H9 (cell line): ENCODE data around the gene IL9. TPM values are rescaled to one million over a fixed set of nuclear protein-coding genes. Genes with fewer than 3 reads are reported as not detected.

Source experiments
- DNase-seq: peaks from one replicate; pipeline ENCODE4 v3.0.0-alpha.2; 2017
- H2AFZ ChIP-seq: one replicate; pipeline ENCODE4 v1.6.1; 2013; ENCODE audit warnings: mild to moderate bottlenecking, low read length, control low read depth, moderate library complexity
- H2AK5ac ChIP-seq: 2 replicates; pipeline ENCODE4 v1.6.1; 2013; ENCODE audit warnings: low read length, control low read depth, mixed read lengths; ENCODE audit not compliant: insufficient read length
- H2BK120ac ChIP-seq: one replicate; pipeline ENCODE4 v1.6.1; 2013; ENCODE audit warnings: low read depth, mild to moderate bottlenecking, low read length, control low read depth, inconsistent platforms; ENCODE audit not compliant: poor library complexity, severe bottlenecking
- H2BK12ac ChIP-seq: 2 replicates; pipeline ENCODE4 v1.6.1; 2013; ENCODE audit warnings: low read length, control low read depth, mixed read lengths, low read depth; ENCODE audit not compliant: insufficient read length
- H2BK15ac ChIP-seq: 2 replicates; pipeline ENCODE4 v1.6.1; 2013; ENCODE audit warnings: low read depth, low read length, control low read depth
- H2BK20ac ChIP-seq: one replicate; pipeline ENCODE4 v1.6.1; 2013; ENCODE audit warnings: low read depth, mild to moderate bottlenecking, low read length, control low read depth, inconsistent platforms; ENCODE audit not compliant: poor library complexity, severe bottlenecking
- H2BK5ac ChIP-seq: 2 replicates; pipeline ENCODE4 v1.6.1; 2013; ENCODE audit warnings: low read length, control low read depth, mixed read lengths; ENCODE audit not compliant: insufficient read length
- H3K14ac ChIP-seq: 2 replicates; pipeline ENCODE4 v1.6.1; 2013; ENCODE audit warnings: low read length, control low read depth; ENCODE audit not compliant: insufficient read depth
- H3K18ac ChIP-seq: 2 replicates; pipeline ENCODE4 v1.6.1; 2013; ENCODE audit warnings: low read depth, mild to moderate bottlenecking, mixed read lengths, low read length, control low read depth; ENCODE audit not compliant: insufficient read length
- H3K23ac ChIP-seq: 2 replicates; pipeline ENCODE4 v1.6.1; 2013; ENCODE audit warnings: low read length, control low read depth, mixed read lengths, low read depth; ENCODE audit not compliant: insufficient read length
- H3K23me2 ChIP-seq: 2 replicates; pipeline ENCODE4 v1.6.1; 2013; ENCODE audit warnings: low read depth, mild to moderate bottlenecking, mixed read lengths, low read length, control low read depth; ENCODE audit not compliant: insufficient read length, poor library complexity, severe bottlenecking
- H3K27ac ChIP-seq: 2 replicates; pipeline ENCODE4 v1.5.1; 2013; ENCODE audit warnings: low read length, control low read depth, mixed read lengths, low read depth; ENCODE audit not compliant: insufficient read length
- H3K27me3 ChIP-seq: 2 replicates; pipeline ENCODE4 v1.6.1; 2013; ENCODE audit warnings: low read length, control low read depth, inconsistent platforms; ENCODE audit not compliant: insufficient read depth
- H3K4ac ChIP-seq: 2 replicates; pipeline ENCODE4 v1.6.1; 2013; ENCODE audit warnings: low read depth, mild to moderate bottlenecking, control low read depth, inconsistent platforms, low read length, moderate library complexity
- H3K4me1 ChIP-seq: 2 replicates; pipeline ENCODE4 v1.6.1; 2013; ENCODE audit warnings: low read length, control low read depth, inconsistent platforms; ENCODE audit not compliant: insufficient read depth
- H3K4me2 ChIP-seq: 2 replicates; pipeline ENCODE4 v1.6.1; 2013; ENCODE audit warnings: low read length, control low read depth, mixed read lengths; ENCODE audit not compliant: insufficient read length, insufficient read depth
- H3K56ac ChIP-seq: 2 replicates; pipeline ENCODE4 v1.6.1; 2013; ENCODE audit warnings: low read depth, mild to moderate bottlenecking, mixed read lengths, low read length, control low read depth; ENCODE audit not compliant: insufficient read length
- H3K79me1 ChIP-seq: 2 replicates; pipeline ENCODE4 v1.6.1; 2013; ENCODE audit warnings: low read depth, mild to moderate bottlenecking, moderate library complexity, low read length, control low read depth, inconsistent platforms; ENCODE audit not compliant: insufficient read depth, poor library complexity, severe bottlenecking
- H3K79me2 ChIP-seq: 2 replicates; pipeline ENCODE4 v1.6.1; 2013; ENCODE audit warnings: low read length, control low read depth, inconsistent platforms; ENCODE audit not compliant: insufficient read depth
- H3K9ac ChIP-seq: 2 replicates; pipeline ENCODE4 v1.6.1; 2013; ENCODE audit warnings: low read length, control low read depth, mixed read lengths; ENCODE audit not compliant: insufficient read length; ENCODE audit errors: extremely low read depth
- H3K9me3 ChIP-seq: one replicate; pipeline ENCODE4 v1.6.1; 2013; ENCODE audit warnings: low read depth, low read length, inconsistent platforms; ENCODE audit not compliant: control insufficient read depth
- H3T11ph ChIP-seq: one replicate; pipeline ENCODE4 v1.6.1; 2013; ENCODE audit warnings: mild to moderate bottlenecking, low read length, control low read depth, inconsistent platforms
- H4K20me1 ChIP-seq: one replicate; pipeline ENCODE4 v1.6.1; 2013; ENCODE audit not compliant: control insufficient read depth, insufficient read length, insufficient read depth
- H4K5ac ChIP-seq: 2 replicates; pipeline ENCODE4 v1.6.1; 2013; ENCODE audit warnings: low read depth, mild to moderate bottlenecking, mixed read lengths, low read length, control low read depth; ENCODE audit not compliant: insufficient read length
- H4K8ac ChIP-seq: replicated peaks from 2 replicates; pipeline ENCODE4 v1.6.1; 2013; ENCODE audit warnings: low read length, control low read depth, mixed read lengths, low read depth; ENCODE audit not compliant: insufficient read length
- H4K91ac ChIP-seq: 2 replicates; pipeline ENCODE4 v1.6.1; 2013; ENCODE audit warnings: low read depth, mild to moderate bottlenecking, moderate library complexity, mixed read lengths, low read length, control low read depth; ENCODE audit not compliant: insufficient read length
- H3K27ac Mint-ChIP-seq, 3 experiments: 2 replicates in 2 of 3; 3 replicates in 1 of 3; pipeline ENCODE4 v1.8.0; 2020 to 2021; ENCODE audit warnings: mixed read lengths in 3 of 3, mild to moderate bottlenecking in 1 of 3, moderate library complexity in 1 of 3
- H3K27me3 Mint-ChIP-seq: 2 replicates; pipeline ENCODE4 v1.8.0; 2021; ENCODE audit warnings: low read depth, mild to moderate bottlenecking, moderate library complexity, mixed read lengths
- H3K36me3 Mint-ChIP-seq, 3 experiments: 2 replicates in 2 of 3; 3 replicates in 1 of 3; pipeline ENCODE4 v1.8.0; 2020 to 2021; ENCODE audit warnings: low read depth in 3 of 3, mixed read lengths in 3 of 3; ENCODE audit not compliant: insufficient read depth in 1 of 3
- H3K4me1 Mint-ChIP-seq, 2 experiments: 2 replicates each; pipeline ENCODE4 v1.8.0; 2020; ENCODE audit warnings: mixed read lengths in 2 of 2
- H3K4me3 Mint-ChIP-seq, 2 experiments: 2 replicates in 1 of 2; 3 replicates in 1 of 2; pipeline ENCODE4 v1.8.0; 2020 to 2021; ENCODE audit warnings: mild to moderate bottlenecking in 2 of 2, mixed read lengths in 2 of 2, moderate library complexity in 1 of 2
- H3K9me3 Mint-ChIP-seq, 2 experiments: 2 replicates in 1 of 2; 3 replicates in 1 of 2; pipeline ENCODE4 v1.8.0; 2020; ENCODE audit warnings: mild to moderate bottlenecking in 2 of 2, mixed read lengths in 2 of 2, moderate library complexity in 1 of 2
- WGBS: extraction: QIAGEN DNeasy Blood & Tissue Kit; methylation state at CpG from one replicate; pipeline ENCODE4 v1.1.7; 2013; ENCODE audit warnings: missing lambda C conversion rate, low lambda C conversion rate, mixed read lengths; ENCODE audit not compliant: insufficient read length; ENCODE audit errors: extremely low coverage; 5-methylcytosine and 5-hydroxymethylcytosine counted together
- total RNA-seq: library from RNA; stranded (reverse); gene quantifications from 2 replicates; pipeline ENCODE4 v1.2.1, GENCODE V29; 2021
- TF ChIP-seq, protein P1 (sequence below): fragments of 200-600 bp; sonication (generic); conservative IDR thresholded peaks from 3 replicates; pipeline ENCODE4 v1.8.0; 2021; ENCODE audit warnings: antibody characterized with exemption, mild to moderate bottlenecking

Gene IL9
- total RNA-seq, 1 experiment from 2014 or later, result not detected

DNA sequence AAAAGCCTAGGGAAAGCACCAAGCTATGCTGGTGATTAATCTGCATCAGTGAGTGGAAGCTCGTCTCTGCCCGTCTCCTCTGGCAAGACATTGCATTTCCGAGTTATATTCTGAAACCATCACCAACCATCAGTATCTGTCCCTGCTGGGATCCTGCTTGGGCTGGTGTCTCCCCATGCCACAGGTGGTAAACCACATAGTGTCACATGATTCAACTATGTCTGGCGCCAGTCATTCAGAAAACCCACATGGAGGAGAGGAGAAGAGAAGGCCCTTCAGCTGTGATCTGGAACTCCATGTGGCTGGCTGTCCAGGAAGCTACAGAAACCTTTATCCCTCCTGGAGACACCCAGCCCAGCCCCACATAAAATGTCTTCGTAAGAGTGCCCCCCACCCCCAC, 4.8 kb downstream of the IL9 start:
- Histone ChIP-seq H3K4me2 (no peak overlapping the region), H3K27ac (no peak overlapping the region), H3K23ac (no peak overlapping the region), H3K14ac (no peak overlapping the region), H3K4ac (no peak overlapping the region), H3K79me2 (no peaks in the 10 kb centered on the region), H3K9me3 (no peaks in the 10 kb centered on the region), H3K79me1 (no peaks in the 10 kb centered on the region), H3K23me2 (peaks cover 4% of the 10 kb centered on the region), H4K5ac (no peak overlapping the region), H3K18ac (no peak overlapping the region), H4K8ac (no peak overlapping the region), H4K20me1 (no peaks in the 10 kb centered on the region), H2BK20ac (no peak overlapping the region), H3K56ac (no peak overlapping the region), H3K27me3 (peaks cover 2% of the 10 kb centered on the region; the same call in 1 of the 2 replicates), H3T11ph (no peak overlapping the region), H3K4me1 (no peaks in the 10 kb centered on the region), H2BK15ac (no peak overlapping the region), H2AFZ (no peak overlapping the region), H3K9ac (no peak overlapping the region), H2BK5ac (no peak overlapping the region), H2BK12ac (no peak overlapping the region), H2BK120ac (no peak overlapping the region), H2AK5ac (no peak overlapping the region), H4K91ac (no peak overlapping the region)
- WGBS, result no CpG with 5 or more reads among the region's 5 CpGs
- H3K4me3 Mint-ChIP-seq, result no peak overlapping the region; a peak in 1 of 5 replicates
- peaks cover 9 to 10% of the 10 kb centered on the region in 2 experiments for H3K4me1 Mint-ChIP-seq
- no peak for DNase-seq
- no peaks in the 10 kb centered on the region for H3K9me3 Mint-ChIP-seq
- H3K36me3 Mint-ChIP-seq, result no peaks in the 10 kb centered on the region
- H3K27me3 Mint-ChIP-seq, result peaks cover 45% of the 10 kb centered on the region
- TF ChIP-seq, protein P1, sequence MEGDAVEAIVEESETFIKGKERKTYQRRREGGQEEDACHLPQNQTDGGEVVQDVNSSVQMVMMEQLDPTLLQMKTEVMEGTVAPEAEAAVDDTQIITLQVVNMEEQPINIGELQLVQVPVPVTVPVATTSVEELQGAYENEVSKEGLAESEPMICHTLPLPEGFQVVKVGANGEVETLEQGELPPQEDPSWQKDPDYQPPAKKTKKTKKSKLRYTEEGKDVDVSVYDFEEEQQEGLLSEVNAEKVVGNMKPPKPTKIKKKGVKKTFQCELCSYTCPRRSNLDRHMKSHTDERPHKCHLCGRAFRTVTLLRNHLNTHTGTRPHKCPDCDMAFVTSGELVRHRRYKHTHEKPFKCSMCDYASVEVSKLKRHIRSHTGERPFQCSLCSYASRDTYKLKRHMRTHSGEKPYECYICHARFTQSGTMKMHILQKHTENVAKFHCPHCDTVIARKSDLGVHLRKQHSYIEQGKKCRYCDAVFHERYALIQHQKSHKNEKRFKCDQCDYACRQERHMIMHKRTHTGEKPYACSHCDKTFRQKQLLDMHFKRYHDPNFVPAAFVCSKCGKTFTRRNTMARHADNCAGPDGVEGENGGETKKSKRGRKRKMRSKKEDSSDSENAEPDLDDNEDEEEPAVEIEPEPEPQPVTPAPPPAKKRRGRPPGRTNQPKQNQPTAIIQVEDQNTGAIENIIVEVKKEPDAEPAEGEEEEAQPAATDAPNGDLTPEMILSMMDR, result no peak
- no peak overlapping the region for H3K27ac Mint-ChIP-seq
